Keratinocyte (primary cell): ENCODE measurements around the gene GPC4. TPM values are rescaled to one million over a fixed set of nuclear protein-coding genes. Genes with fewer than 3 reads are reported as not detected.

ENCODE experiments used
- DNase-seq: peaks from one replicate; pipeline ENCODE4 v3.0.0-alpha.2; 2011; ENCODE audit warnings: low read depth, missing footprints, low spot score
- FAIRE-seq: peaks from 2 replicates; lab custom pipeline; 2011; peaks lifted over from hg19 to GRCh38; lab: Jason Lieb, UNC
- H2AFZ ChIP-seq: 2 replicates; pipeline ENCODE4 v1.6.0; 2012; ENCODE audit warnings: low read length, control low read depth, inconsistent platforms; ENCODE audit not compliant: control insufficient read depth
- H3K27ac ChIP-seq: 2 replicates; pipeline ENCODE4 v1.5.1; 2011; ENCODE audit warnings: low read length; ENCODE audit not compliant: control insufficient read depth, insufficient read depth
- H3K27me3 ChIP-seq: 3 replicates; pipeline ENCODE4 v1.6.0; 2011; ENCODE audit warnings: low read length; ENCODE audit not compliant: control insufficient read depth, insufficient read depth; ENCODE audit errors: extremely low read depth
- H3K36me3 ChIP-seq, 2 experiments: 2 replicates in 1 of 2; 3 replicates in 1 of 2; pipeline ENCODE4 v1.5.1; 2011; ENCODE audit warnings: low read length in 2 of 2, mild to moderate bottlenecking in 1 of 2; ENCODE audit not compliant: control insufficient read depth in 2 of 2, insufficient read depth in 2 of 2; ENCODE audit errors: extremely low read depth in 1 of 2
- H3K4me1 ChIP-seq: 3 replicates; pipeline ENCODE4 v1.5.1; 2011; ENCODE audit warnings: low read length; ENCODE audit not compliant: control insufficient read depth, insufficient read depth; ENCODE audit errors: extremely low read depth
- H3K4me2 ChIP-seq: 3 replicates; pipeline ENCODE4 v1.6.0; 2011; ENCODE audit warnings: low read depth, low read length; ENCODE audit not compliant: control insufficient read depth, insufficient read depth; ENCODE audit errors: extremely low read depth
- H3K4me3 ChIP-seq, 3 experiments: fragments of 200-600 bp in 1 of 3; sonication (generic) in 1 of 3; 2 replicates in 2 of 3; 3 replicates in 1 of 3; pipeline ENCODE4 v1.5.1; 2011 to 2016; ENCODE audit warnings: low read length in 3 of 3, mild to moderate bottlenecking in 3 of 3, control low read depth in 2 of 3, inconsistent platforms in 1 of 3, low read depth in 1 of 3, mixed read lengths in 1 of 3, mixed run types in 1 of 3, moderate library complexity in 1 of 3; ENCODE audit not compliant: control insufficient read depth in 2 of 3, insufficient read depth in 2 of 3; ENCODE audit errors: extremely low read depth in 1 of 3
- H3K79me2 ChIP-seq: 2 replicates; pipeline ENCODE4 v1.6.0; 2012; ENCODE audit warnings: low read length; ENCODE audit not compliant: control insufficient read depth, insufficient read depth
- H3K9ac ChIP-seq: 3 replicates; pipeline ENCODE4 v1.6.0; 2011; ENCODE audit warnings: low read length; ENCODE audit not compliant: control insufficient read depth, insufficient read depth; ENCODE audit errors: extremely low read depth
- H3K9me1 ChIP-seq: 3 replicates; pipeline ENCODE4 v1.6.0; 2011; ENCODE audit warnings: low read length; ENCODE audit not compliant: control insufficient read depth, insufficient read depth; ENCODE audit errors: extremely low read depth
- H3K9me3 ChIP-seq: 2 replicates; pipeline ENCODE4 v1.5.1; 2012; ENCODE audit warnings: low read depth, low read length; ENCODE audit not compliant: control insufficient read depth
- H4K20me1 ChIP-seq: 3 replicates; pipeline ENCODE4 v1.6.0; 2011; ENCODE audit warnings: low read length; ENCODE audit not compliant: control insufficient read depth, insufficient read depth; ENCODE audit errors: extremely low read depth
- CTCF ChIP-seq, 3 experiments: IDR thresholded peaks in 1 of 3; conservative IDR thresholded peaks in 1 of 3; optimal IDR thresholded peaks in 1 of 3; 2 replicates in 2 of 3; 3 replicates in 1 of 3; pipeline versions ENCODE3 to v1.5.1; 2011; ENCODE audit warnings: low read length in 3 of 3, mild to moderate bottlenecking in 3 of 3, moderate library complexity in 2 of 3, control low read depth in 1 of 3, inconsistent platforms in 1 of 3; ENCODE audit not compliant: insufficient read depth in 2 of 3; ENCODE audit errors: extremely low read depth in 1 of 3
- EZH2 ChIP-seq: IDR thresholded peaks from one replicate; pipeline ENCODE4 v1.6.1; 2012; ENCODE audit warnings: inconsistent platforms, mild to moderate bottlenecking, low read length, moderate library complexity
- dilution Hi-C: fragments of 300-500 bp; cut with MboI; formaldehyde crosslinking; loops from one replicate; pipeline ENCODE4 v1.7.0; 2020; ENCODE audit warnings: low sequenced_read_pairs; ENCODE audit not compliant: extremely low pct_ligation_motif_present
- polyA plus RNA-seq, 5 experiments: library from polyadenylated mRNA; depleted of rRNA in 3 of 5; stranded (reverse) in 3 of 5; stranded (forward) in 1 of 5; unstranded in 1 of 5; fragments of >200 nt; gene quantifications; 1 replicate in 1 of 5; 2 replicates in 3 of 5; 3 replicates in 1 of 5; pipeline versions ENCODE4 v1.2.1 to v1.2.3, GENCODE V29; 2011 to 2012; ENCODE audit warnings: missing spikeins in 2 of 5, low read depth in 1 of 5, low replicate concordance in 1 of 5

The GPC4 gene
- polyA plus RNA-seq, 1 donor (not counting 4 experiments of a cell fraction or from before 2014, with no cell fraction given), result 0.76 TPM

- Histone ChIP-seq H3K27ac (no peak overlapping the region), H3K9ac (no peak overlapping the region), H3K36me3 (no peaks in the 10 kb centered on the region), H3K27me3 (no peaks in the 10 kb centered on the region), H3K9me1 (no peaks in the 10 kb centered on the region), H4K20me1 (no peaks in the 10 kb centered on the region), H3K9me3 (no peaks in the 10 kb centered on the region), H2AFZ (no peak overlapping the region), H3K4me2 (no peak overlapping the region), H3K4me3 (no peak overlapping the region), H3K79me2 (no peaks in the 10 kb centered on the region), H3K4me1 (no peaks in the 10 kb centered on the region)
- no peak for DNase-seq
- dilution Hi-C loops, result no loop called here
- TF ChIP-seq EZH2 (no peak), CTCF (optimal IDR thresholded peaks at IDR 0.05 in 1 of 3, IDR thresholded peaks at IDR 0.05 in 1 of 3, conservative IDR thresholded peaks at IDR 0.05 in 1 of 3; ENCODE audit: extremely low read depth in 1 of 3, insufficient read depth in 2 of 3, low read length in 3 of 3) (no peak)
- no peak for FAIRE-seq
Observed at GRCh38 chrX:133375615-133376340, 39.5 kb downstream of the GPC4 start.

- Histone ChIP-seq H3K4me3 (no peak overlapping the region), H3K27ac (no peak overlapping the region), H3K4me1 (no peaks in the 10 kb centered on the region), H3K9me3 (no peaks in the 10 kb centered on the region), H3K9ac (no peak overlapping the region), H3K36me3 (no peaks in the 10 kb centered on the region), H4K20me1 (no peaks in the 10 kb centered on the region), H3K27me3 (no peaks in the 10 kb centered on the region), H3K9me1 (no peaks in the 10 kb centered on the region), H2AFZ (no peak overlapping the region), H3K4me2 (no peak overlapping the region), H3K79me2 (no peaks in the 10 kb centered on the region)
- DNase-seq (no peak), FAIRE-seq (no peak)
- TF ChIP-seq EZH2 (no peak), CTCF (optimal IDR thresholded peaks at IDR 0.05 in 1 of 3, IDR thresholded peaks at IDR 0.05 in 1 of 3, conservative IDR thresholded peaks at IDR 0.05 in 1 of 3; ENCODE audit: extremely low read depth in 1 of 3, insufficient read depth in 2 of 3, low read length in 3 of 3) (no peak)
- dilution Hi-C loops, result no loop called here
Observed at GRCh38 chrX:133374874-133375387, 40.4 kb downstream of the GPC4 start.
